ENCODE data around the gene ARL6IP4.

DNA sequence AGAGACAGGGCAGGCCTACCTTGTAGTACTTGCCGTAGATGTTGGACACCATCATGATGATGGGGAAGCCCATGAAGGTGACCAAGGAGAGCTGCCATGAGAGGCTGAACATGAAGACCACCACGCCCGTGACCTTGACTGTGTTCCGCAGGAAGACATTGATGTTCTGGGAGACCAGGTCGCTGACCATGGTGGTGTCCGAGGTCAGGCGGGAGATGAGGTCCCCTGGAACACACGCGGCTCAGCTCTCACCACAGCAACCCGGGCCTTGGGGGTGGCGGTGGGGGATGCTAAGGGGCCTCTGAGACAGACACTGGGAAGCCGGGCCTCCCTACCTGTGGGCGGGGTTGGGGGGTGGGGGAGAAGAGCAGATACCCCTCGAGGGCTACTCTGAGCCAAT is 31.9 kb upstream of the ARL6IP4 start:
- TF ChIP-seq ATF2 (CRISPR knock-in tag; IDR thresholded peaks at IDR 0.05; ENCODE audit: borderline replicate concordance, low read depth) (no peak), CTCF (IDR thresholded peaks at IDR 0.05) (no peak), FOXK1 (CRISPR knock-in tag; IDR thresholded peaks at IDR 0.05) (no peak), SP1 (CRISPR knock-in tag; conservative IDR thresholded peaks at IDR 0.05) (no peak)

All from WTC11 (cell line).